MCF 10A (cell line): ENCODE data around the gene PFKP. TPM values are rescaled to one million over a fixed set of nuclear protein-coding genes. Genes with fewer than 3 reads are reported as not detected.

ENCODE experiments used
- BruUV-seq: library from RNA; stranded (reverse); fragments of 400-500 nt; replicated peaks from 2 replicates; lab custom pipeline; 2021; lab: Mats Ljungman, UMichigan
- CTCF ChIA-PET: fragments of 300-600 bp; sonication (Branson Sonifier 250); formaldehyde crosslinking; extraction: SDS; loops from one replicate; lab custom pipeline; 2021; ENCODE audit warnings: antibody characterized with exemption, inconsistent platforms; lab: Yijun Ruan, JAX
- POLR2A ChIA-PET: fragments of 300-600, 350-650 bp; sonication (Branson Sonifier 250); formaldehyde crosslinking; extraction: SDS; loops from one replicate; lab custom pipeline; 2020; ENCODE audit warnings: antibody characterized with exemption, inconsistent platforms; lab: Yijun Ruan, JAX
- DNase-seq: peaks from one replicate; pipeline ENCODE4 v3.0.0-alpha.2; 2018; ENCODE audit not compliant: unreplicated experiment
- H3K27ac Mint-ChIP-seq: one replicate; pipeline ENCODE4 v1.8.0; 2022; ENCODE audit warnings: mild to moderate bottlenecking, low read depth, mixed read lengths; ENCODE audit not compliant: unreplicated experiment
- H3K27me3 Mint-ChIP-seq: one replicate; pipeline ENCODE4 v1.8.0; 2022; ENCODE audit warnings: mixed read lengths; ENCODE audit not compliant: insufficient read depth, unreplicated experiment
- H3K36me3 Mint-ChIP-seq: one replicate; pipeline ENCODE4 v1.8.0; 2022; ENCODE audit warnings: mild to moderate bottlenecking, moderate library complexity, mixed read lengths; ENCODE audit not compliant: insufficient read depth, unreplicated experiment
- H3K4me1 Mint-ChIP-seq: one replicate; pipeline ENCODE4 v1.8.0; 2022; ENCODE audit warnings: mixed read lengths; ENCODE audit not compliant: insufficient read depth, unreplicated experiment
- H3K4me3 Mint-ChIP-seq: one replicate; pipeline ENCODE4 v1.8.0; 2022; ENCODE audit warnings: mild to moderate bottlenecking, moderate library complexity, mixed read lengths; ENCODE audit not compliant: unreplicated experiment
- H3K9me3 Mint-ChIP-seq: one replicate; pipeline ENCODE4 v1.8.0; 2022; ENCODE audit warnings: mixed read lengths; ENCODE audit not compliant: unreplicated experiment
- CTCF ChIP-seq: fragments of 200-600 bp; IDR thresholded peaks from one replicate; pipeline ENCODE4 v1.8.0; 2022; ENCODE audit warnings: antibody characterized with exemption, mild to moderate bottlenecking; ENCODE audit not compliant: unreplicated experiment
- intact Hi-C: fragments of 100-400 bp; cut with micrococcal nuclease; formaldehyde crosslinking; loops from 2 replicates; pipeline ENCODE4 v1.14.1; 2022
- total RNA-seq: library from RNA; stranded (reverse); gene quantifications from 2 replicates; pipeline ENCODE4 v1.2.3, GENCODE V29; 2022

Gene PFKP
- total RNA-seq, 1 experiment from 2014 or later: 186 TPM

DNA sequence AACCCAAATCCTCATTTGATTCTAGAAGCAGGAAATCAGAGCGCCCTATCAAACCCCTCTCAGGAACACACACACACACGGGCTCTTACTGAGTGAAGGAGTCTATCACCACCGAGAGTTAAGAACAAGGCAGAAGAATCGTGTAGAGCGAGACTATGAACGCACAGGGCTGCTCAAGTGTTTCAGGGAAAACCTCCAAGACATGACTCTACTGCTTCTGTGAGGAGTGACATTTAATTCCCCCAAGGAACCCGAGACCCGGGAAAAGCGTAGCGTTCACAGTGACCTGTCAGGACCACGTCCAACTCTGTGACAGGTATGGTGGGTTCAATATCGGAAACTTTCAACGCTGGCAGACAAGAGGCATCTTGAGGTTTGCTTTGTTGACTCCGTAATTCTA lies 83.6 kb downstream of the PFKP start:
- Mint-ChIP-seq H3K9me3 (no peaks in the 10 kb centered on the region), H3K27ac (no peak overlapping the region), H3K27me3 (no peaks in the 10 kb centered on the region), H3K36me3 (peaks cover 85% of the 10 kb centered on the region), H3K4me1 (no peaks in the 10 kb centered on the region), H3K4me3 (no peak overlapping the region)
- no TSS peak for BruUV-seq
- ChIA-PET POLR2A (no interaction called here), CTCF (no interaction called here)
- no peak for TF ChIP-seq CTCF
- intact Hi-C loops: no loop called here
- DNase-seq: no peak

DNA sequence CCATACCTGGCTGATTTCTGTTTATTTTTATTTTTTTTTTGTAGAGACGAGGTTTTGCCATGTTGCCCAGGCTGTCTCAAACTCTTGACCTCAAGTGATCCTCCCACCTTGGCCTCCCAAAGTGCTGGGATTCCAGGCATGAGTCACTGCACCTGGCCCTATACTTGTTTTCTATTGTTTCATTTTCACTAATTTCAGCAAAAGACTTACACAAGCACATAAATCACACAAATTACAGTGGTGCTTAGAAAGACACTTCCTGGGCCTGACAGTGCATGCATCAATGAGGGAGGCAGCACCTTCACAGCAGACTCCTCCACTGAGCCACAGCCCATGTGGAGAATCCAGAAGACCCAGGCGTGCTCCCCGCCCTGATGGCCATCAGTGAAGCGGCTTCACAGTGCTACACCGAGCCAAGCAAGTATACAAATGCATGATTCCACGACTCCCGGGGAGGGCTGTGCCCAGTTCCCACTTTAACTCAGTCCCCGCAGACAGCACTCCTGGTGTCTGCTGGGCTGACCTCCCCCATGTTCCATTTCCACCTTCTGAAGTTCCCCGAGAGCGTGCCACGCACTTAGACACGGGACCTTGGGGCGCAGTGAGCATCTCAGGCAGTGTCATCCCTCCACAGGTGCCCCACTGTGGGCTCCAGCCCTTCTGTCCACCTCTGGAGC lies 84.7 kb downstream of the PFKP start:
- ChIA-PET POLR2A (interaction anchor here (0.6 to 2.2 kb wide), 2 partner anchors 8 to 21 kb away, joined by 3 to 7 read pairs; partner anchors contain the start of gene PITRM1), CTCF (interaction anchor here (0.6 kb wide), 1 partner anchor 628 kb away, joined by 4 read pairs; no protein-coding TSS in a partner anchor)
- BruUV-seq: no TSS peak
- no peak overlapping the region for H3K27ac Mint-ChIP-seq
- no peak for DNase-seq
- H3K9me3 Mint-ChIP-seq: no peaks in the 10 kb centered on the region
- no peak overlapping the region for H3K4me3 Mint-ChIP-seq
- TF ChIP-seq CTCF: no peak
- H3K27me3 Mint-ChIP-seq: no peaks in the 10 kb centered on the region
- intact Hi-C loops: no loop called here
- no peaks in the 10 kb centered on the region for H3K4me1 Mint-ChIP-seq
- peaks cover 82% of the 10 kb centered on the region for H3K36me3 Mint-ChIP-seq

DNA sequence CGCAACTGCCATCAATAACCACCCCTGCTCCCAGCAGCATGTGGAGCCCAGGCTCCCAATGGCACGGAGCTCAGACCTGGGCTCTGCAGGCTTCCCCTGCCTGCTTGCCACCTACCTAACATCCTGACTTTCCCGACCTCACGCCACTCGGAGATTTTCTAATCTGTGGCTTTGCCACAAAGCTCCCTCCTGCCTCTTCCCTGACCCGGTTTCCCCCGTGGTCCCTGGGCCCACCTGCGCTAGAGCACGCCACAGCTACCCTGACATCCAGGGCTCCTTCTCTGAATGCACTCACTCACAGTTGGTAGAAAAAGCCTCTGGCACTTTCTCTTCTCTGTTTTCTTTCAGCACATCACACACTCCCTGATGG lies 85.2 kb downstream of the PFKP start:
- no TSS peak for BruUV-seq
- intact Hi-C loops: no loop called here
- TF ChIP-seq CTCF: no peak
- POLR2A ChIA-PET: interaction anchor here (0.6 to 2.2 kb wide), 2 partner anchors 8 to 20 kb away, joined by 3 to 7 read pairs; partner anchors contain the start of gene PITRM1
- no peaks in the 10 kb centered on the region for H3K27me3 Mint-ChIP-seq
- peaks cover 82% of the 10 kb centered on the region for H3K36me3 Mint-ChIP-seq
- H3K27ac Mint-ChIP-seq: no peak overlapping the region
- no peaks in the 10 kb centered on the region for H3K4me1 Mint-ChIP-seq
- CTCF ChIA-PET: no interaction called here
- H3K4me3 Mint-ChIP-seq: no peak overlapping the region
- no peaks in the 10 kb centered on the region for H3K9me3 Mint-ChIP-seq
- DNase-seq: no peak

DNA sequence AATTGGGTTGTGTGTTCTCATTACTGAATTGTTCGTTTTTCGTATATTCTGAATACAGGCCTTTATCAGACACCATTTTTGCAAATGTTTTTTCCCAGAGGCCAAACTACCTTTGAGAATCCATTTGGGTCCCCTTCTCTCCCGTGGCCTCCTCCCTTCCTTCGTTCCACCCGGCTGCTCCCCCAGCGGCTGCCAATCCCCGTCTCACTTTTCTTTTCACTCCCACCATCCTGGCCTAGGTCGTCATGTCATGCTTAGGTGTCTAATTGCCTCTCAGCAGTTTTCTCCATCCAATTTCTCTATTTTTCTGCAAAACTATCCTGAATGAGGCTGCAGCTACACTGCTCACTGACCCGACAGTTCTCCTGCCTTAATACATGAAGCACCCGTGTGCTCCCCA lies 87.3 kb downstream of the PFKP start:
- CTCF ChIA-PET: no interaction called here
- intact Hi-C loops: no loop called here
- no peak for TF ChIP-seq CTCF

More for the DNA sequence above, 87.3 kb downstream of the PFKP start:
- Mint-ChIP-seq H3K27ac (no peak overlapping the region), H3K36me3 (peaks cover 82% of the 10 kb centered on the region), H3K4me1 (no peaks in the 10 kb centered on the region), H3K9me3 (no peaks in the 10 kb centered on the region), H3K27me3 (no peaks in the 10 kb centered on the region), H3K4me3 (no peak overlapping the region)
- no peak for DNase-seq
- no TSS peak for BruUV-seq
- POLR2A ChIA-PET: interaction anchor here (0.9 to 2.1 kb wide), 2 partner anchors 14 to 18 kb away, joined by 4 to 8 read pairs; partner anchors contain the start of gene PITRM1
